HL-60/S4 treated with retinoic acid at 250 ng/mL for 4 days and 3 days (cell line): ENCODE data around the gene SNAI1.

Source experiments
- in situ Hi-C: fragments of 300-500 bp; cut with MboI; formaldehyde crosslinking; loops from 2 replicates; pipeline ENCODE4 v1.7.0; 2022; ENCODE audit warnings: low sequenced_read_pairs

SNAI1 gene

DNA sequence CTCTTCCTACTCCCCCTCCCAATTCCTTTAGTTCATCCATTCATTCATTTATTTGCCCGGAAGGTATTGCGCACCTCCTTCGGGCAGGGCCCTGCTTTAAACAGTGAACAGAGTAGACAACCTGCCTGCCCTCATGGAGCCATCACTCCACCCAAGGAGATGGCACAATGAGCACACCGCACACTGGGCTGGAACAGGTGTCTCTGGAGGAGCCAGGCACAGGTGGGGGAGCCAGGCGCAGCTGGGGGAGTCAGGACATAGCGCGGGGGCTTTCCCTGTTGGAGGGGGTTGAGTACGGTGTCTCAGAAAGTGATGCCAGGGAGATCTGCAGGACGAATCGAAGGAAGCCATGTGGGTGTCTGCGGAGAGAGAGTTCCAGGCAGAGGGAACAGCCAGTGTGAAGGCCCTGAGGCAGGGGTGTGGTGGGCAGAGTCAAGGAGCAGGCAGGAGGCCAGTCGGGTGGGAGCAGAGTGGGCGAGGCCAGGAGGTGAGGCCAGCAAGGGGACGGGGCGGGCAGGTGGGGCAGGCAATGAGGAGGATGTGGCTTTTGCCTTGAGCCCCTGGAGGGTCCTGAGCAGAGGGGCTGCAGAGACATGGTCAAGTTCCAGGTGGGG, 46.4 kb downstream of the SNAI1 start:
- in situ Hi-C loops = no loop called here

- in situ Hi-C loops = no loop called here
Measured at GRCh38 chr20:50029697-50030461, 47.1 kb downstream of the SNAI1 start.

DNA sequence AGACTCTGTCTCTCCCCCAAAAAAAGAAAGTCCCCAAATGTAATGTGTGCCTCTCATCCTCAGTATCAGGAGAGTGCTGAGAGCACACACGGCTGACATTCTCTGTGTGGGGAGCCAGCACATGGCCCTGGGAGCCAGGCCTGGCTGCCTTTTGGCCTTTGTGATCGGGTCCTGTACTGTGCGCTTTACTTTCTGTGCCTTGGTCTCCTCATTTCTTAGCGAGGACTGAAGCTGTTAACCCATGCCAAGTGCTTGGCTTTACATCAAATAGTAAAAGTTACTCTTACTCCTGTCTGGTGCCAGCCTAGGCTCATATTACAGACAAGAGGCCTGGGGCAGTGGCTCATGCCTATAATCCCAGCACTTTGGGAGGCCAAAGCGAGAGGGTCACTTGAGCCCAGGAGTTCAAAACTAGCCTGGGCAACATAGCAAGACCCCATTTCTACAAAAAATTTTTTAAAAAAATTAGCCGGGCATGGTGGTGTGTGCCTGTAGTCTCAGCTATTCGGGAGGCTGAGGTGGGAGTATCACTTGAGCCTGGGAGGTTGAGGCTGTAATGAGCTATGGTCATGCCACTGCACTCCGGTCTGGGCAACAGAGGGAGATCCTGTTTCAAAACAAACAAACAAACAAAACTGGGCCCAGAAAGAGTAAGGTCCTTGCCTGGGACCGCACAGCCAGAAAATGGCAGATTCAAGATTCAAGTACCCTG, 50.3 kb downstream of the SNAI1 start:
- in situ Hi-C loops = no loop called here

- in situ Hi-C loops = no loop called here
Measured at GRCh38 chr20:50034567-50035180, 51.9 kb downstream of the SNAI1 start.

DNA sequence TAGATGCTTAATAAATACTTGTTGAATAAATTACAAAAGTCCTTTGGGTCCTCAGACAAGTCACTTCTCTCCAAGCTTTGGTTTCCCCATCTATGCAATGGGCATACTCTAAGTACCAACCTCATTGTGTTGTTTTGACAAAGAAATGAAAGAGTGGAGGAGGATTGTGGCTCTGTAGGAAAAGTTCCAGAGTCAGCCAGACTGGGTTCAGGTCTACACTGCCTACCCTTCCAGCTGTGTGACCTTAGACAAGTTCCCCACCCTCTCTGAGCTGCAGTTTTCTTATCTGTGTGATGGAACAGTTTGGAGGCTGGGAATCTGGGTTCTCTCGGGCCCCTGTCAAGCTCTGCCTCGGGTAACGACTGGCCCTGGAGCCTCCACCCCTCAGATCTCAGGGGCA, 53.9 kb downstream of the SNAI1 start:
- in situ Hi-C loops = no loop called here

GRCh38 chr20:50037123-50037522, 54.3 kb downstream of the SNAI1 start:
- in situ Hi-C loops = no loop called here

- in situ Hi-C loops = no loop called here
Measured at GRCh38 chr20:50037575-50037974, 54.8 kb downstream of the SNAI1 start.

GRCh38 chr20:50038169-50038568, 55.4 kb downstream of the SNAI1 start:
- in situ Hi-C loops = no loop called here
